Activated CD4-positive, CD25-positive, alpha-beta regulatory T cell treated with anti-CD3 and anti-CD28 coated beads, Interleukin-2, amount 50 U/mL, for 24 hours (primary cell): Measurements from ENCODE around the gene FGF14.
"Not testable (repeated sequence)": the region's sequence is repeated elsewhere in the genome, so short reads cannot be mapped to it uniquely, and the experiment has no call there.

Experiments used
- ATAC-seq, 2 donors: fragments of 150-1000 bp; cut with Tn5 transposase; one replicate each; pipeline ENCODE4 v1.10.0; 2021; ENCODE audit warnings: mild to moderate bottlenecking in 1 of 2, moderate library complexity in 1 of 2

FGF14 gene

GRCh38 chr13:102127153-102127552, 274.7 kb downstream of the FGF14 start:
- no peak for ATAC-seq

- no peak for ATAC-seq
These were observed 279.7 kb downstream of the FGF14 start for GRCh38 chr13:102122147-102122546.

DNA sequence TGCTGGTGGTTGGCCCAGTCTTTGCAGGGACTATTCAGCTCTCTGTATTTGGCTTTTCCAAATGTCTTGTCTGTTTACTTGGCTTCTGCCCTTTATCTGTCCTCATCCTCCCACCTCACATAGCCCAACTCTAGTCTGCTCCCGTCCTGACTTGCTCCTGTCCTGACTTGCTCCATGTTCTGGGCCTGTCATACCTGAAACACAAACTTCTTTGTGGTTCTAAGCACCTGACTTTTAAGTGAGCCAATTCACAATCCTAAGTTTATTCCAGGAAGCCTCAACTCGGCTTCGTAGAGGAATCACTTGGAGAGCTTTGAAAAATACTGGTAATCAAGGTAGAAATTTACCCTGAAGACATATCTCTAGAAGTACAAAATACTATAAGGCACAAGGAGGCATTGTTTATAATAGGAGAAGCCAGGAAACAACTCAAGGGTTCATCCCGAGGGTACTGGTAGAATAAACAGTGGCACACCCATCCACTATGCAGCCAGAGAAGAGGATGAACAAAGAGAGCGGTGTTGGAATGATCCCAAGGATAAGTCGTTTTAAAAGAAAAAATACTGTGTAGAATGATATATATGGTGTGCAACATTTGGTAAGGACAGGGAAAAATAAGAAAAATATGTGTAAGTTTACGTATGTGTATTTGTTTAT, 284.5 kb downstream of the FGF14 start:
- no peak for ATAC-seq

DNA sequence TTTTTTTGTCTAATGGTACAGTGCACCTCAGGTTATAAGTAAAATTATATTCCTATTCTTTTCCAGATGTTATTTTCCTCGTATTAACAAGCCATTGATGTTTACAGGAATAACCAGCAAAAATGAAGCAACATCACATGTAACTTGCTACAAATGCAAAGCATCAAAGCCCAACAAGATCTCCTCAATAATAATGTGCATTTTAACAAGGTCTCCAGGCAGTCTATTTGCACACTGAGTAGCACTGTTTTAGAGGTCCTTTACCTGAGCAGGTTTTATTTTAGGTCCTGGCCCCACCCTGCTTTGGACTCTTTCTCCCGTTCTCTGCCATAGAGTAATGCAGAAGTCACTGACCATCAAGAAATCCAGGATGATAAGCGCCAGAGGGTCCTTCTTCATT, 298.4 kb downstream of the FGF14 start:
- ATAC-seq = no peak

DNA sequence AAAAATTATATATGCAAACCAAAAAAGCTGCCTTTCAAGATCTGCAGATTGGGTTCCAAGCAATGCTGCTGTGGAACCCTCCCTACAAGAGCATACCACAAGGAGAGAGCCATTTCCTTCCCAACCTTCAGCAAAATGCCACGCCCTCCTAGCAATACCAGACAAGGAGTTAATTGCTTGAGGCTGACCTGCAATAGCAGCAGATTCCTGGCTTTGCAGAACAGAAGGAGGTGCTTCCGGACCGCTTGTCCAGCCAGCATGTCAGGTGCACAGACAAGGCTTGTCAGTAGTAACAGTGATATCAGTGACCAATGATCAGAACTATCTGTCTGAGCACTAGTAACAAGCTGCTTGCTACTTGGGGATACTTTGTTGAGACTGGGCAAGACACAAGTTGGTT, 301.6 kb downstream of the FGF14 start:
- ATAC-seq = no peak

GRCh38 chr13:102097708-102098107, 304.1 kb downstream of the FGF14 start:
- ATAC-seq = no peak

- ATAC-seq = not testable (repeated sequence)
These were observed 308.6 kb downstream of the FGF14 start for GRCh38 chr13:102093288-102093687.

GRCh38 chr13:102091231-102091630, 310.6 kb downstream of the FGF14 start:
- no peak for ATAC-seq

DNA sequence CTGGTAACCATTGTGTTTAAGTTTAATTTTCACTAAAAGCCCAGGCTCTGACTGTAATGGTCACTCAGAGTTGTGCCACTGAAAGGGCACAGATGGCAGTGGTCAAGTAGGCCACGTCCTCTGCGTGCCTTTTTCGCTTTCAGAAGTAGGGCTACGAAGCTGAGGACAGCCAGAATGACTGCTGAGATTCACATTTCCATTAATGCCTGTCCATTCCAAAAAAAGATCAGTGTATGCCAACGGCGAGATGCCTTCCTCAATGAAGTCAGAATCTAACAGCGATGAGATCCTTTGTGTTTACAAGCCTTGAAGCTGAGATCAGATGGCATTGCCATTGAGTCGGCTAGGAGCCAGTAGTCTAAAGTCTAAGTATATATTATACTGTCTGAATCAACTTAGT, 311.3 kb downstream of the FGF14 start:
- ATAC-seq = no peak

- ATAC-seq = no peak
These were observed 312.1 kb downstream of the FGF14 start for GRCh38 chr13:102089722-102090121.

GRCh38 chr13:102089177-102089576, 312.7 kb downstream of the FGF14 start:
- no peak for ATAC-seq

GRCh38 chr13:102073251-102073650, 328.6 kb downstream of the FGF14 start:
- no peak for ATAC-seq

DNA sequence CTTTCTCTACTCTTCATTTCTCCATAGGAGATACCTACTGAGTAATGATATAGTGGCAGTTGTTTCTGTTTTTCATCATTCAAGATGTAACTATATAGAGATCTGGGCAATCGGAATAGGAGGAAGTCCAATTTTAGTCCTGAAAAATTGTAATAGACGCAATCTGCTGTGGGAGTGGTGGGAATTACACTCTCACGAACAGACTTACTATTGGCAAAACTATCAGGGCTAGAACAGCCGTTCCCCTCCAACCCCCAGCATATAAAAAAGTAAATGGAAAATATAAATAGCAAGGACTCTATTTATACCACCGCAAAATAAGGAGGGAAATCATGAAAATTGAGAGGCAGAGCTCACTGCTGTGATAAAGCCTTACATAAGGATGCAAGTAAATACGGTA, 330.1 kb downstream of the FGF14 start:
- no peak for ATAC-seq

DNA sequence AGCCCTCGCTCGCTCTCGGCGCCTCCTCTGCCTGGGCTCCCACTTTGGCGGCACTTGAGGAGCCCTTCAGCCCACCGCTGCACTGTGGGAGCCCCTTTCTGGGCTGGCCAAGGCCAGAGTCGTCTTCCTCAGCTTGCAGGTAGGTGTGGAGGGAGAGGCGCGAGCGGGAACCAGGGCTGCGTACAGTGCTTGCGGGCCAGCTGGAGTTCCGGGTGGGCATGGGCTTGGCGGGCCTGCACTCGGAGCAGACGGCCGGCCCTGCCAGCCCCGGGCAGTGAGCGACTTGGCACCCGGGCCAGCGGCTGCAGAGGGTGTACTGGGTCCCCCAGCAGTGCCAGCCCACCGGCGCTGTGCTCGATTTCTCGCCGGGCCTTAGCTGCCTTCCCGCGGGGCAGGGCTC, 333.5 kb downstream of the FGF14 start:
- ATAC-seq = not testable (repeated sequence)

GRCh38 chr13:102055090-102055779, 346.6 kb downstream of the FGF14 start:
- ATAC-seq = no peak

DNA sequence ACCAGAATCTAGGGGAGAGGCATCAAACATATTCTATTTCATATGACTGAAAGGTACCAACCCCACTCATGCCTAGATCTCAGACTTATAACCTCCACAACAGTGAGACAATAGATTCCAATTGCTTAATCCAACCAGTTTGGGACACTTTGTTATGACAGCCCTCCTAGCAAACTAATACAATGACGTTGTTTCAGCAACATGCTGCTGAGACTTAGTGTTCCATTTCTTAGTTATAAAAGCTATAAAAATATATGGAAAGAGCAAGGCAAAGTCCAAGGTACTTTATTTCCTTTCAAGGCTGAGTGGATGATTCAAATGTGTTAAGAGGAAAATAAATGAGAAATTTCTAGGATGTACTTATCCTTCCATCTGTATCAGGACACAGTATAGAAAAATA, 352.0 kb downstream of the FGF14 start:
- ATAC-seq = no peak

DNA sequence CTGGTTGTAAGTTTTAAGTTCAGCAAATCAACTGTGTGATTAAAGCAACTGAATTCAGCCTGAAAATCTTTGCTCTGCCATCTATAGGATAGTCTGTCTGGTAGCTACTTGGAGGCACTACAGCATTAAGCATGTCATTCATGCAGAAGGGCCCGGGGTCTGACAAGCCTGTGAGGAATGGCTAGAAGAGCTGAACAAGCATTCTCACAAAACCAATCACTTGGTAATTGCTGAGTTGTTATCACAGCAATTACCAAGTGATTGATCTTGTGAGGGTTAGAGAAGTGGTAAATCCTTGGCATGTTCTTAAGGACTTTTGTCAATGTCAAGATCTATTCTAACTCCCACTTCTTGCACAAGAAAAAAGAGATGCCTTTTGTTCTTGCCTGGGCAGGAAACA, 356.1 kb downstream of the FGF14 start:
- no peak for ATAC-seq

DNA sequence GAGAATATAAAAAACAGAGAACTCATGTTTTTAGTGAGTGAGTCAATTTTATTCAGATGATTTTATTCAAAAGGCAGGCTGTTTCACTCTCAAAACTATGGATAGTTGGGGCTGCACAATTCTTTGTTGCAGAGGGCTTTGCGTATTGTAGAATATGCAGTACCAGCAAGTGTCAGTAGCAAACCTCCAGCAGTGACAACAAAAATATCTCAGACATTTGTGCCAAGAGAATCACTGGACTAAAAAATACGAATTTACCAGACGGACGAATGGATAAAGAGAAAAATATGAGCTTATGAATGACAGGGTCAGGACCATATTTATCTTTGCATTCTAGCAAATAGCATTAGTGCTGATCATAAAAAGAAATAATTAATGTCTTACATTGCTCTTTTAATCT, 359.1 kb downstream of the FGF14 start:
- ATAC-seq = no peak

DNA sequence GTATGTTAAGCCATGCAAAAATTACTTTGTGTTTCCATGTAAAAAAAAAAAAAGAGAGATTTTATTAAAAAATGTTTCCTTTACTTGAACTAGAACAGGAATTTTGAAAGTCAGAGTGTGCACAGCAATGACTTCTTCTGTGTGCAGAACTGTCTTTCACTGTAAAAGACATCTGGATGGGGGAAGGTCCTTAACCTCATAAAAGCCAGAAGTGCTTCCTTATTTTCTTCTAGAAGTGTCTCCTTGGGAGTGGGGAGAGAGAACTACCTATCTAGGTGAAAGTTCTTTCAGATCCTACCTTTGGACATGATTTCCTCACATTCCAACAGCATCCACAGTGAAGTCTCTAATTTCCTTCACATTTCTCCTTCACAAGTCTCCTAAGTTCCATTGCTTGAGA, 360.3 kb downstream of the FGF14 start:
- ATAC-seq = no peak

DNA sequence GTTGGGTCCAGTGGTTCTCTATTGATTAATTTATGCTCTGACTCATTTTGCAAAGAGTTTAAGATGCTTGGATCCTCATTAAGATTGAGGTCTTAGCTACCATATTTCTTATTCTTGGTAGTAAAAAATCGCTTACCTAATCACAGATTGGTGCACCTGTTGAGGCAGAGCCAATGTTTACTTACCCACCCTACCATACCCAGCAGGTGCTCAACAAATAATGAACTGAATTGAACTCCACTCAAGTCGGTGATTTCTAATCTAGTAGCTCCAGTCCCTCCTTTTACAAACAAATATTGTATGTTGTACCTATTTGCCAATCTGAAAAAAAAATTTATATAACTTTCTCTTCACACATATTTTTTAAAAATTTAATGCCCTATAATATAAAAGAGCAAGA, 361.0 kb downstream of the FGF14 start:
- ATAC-seq = no peak

DNA sequence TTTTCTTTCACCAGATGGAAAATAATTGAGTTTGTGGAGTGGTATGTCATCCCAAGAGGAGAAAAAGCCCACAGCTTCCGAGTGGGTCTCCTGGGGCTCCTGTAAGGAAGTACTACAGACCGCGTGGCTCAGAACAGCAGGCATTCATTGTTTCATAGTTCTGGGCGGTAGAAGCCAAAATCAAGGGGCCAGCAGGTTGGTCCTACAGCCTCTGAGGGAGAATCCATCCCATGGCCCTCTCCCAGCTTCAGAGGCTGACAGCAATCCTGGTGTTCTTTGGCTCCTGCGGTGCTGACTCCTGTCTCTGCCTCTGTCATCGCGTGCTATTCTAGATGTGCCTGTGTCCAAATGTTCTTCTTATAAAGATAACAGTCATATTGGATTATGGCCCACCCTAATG, 362.6 kb downstream of the FGF14 start:
- no peak for ATAC-seq

DNA sequence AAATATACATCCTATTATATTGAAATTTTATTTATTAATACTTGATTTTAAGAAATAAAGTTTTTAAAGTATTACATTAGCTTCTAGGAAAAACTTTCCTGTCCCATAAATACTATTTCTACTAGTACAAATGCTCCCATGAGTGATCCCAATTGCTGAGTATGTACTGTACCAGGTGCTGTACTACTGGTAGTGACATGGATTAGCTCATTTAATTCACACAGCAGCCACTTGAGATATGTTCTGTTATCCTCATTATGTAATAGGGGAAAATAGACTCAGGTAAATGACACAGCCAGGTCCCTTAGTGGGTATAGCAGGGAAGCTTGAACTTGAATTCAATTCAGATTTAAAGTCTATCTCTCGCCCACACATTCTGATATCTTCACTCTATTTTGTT, 363.1 kb downstream of the FGF14 start:
- ATAC-seq = no peak

DNA sequence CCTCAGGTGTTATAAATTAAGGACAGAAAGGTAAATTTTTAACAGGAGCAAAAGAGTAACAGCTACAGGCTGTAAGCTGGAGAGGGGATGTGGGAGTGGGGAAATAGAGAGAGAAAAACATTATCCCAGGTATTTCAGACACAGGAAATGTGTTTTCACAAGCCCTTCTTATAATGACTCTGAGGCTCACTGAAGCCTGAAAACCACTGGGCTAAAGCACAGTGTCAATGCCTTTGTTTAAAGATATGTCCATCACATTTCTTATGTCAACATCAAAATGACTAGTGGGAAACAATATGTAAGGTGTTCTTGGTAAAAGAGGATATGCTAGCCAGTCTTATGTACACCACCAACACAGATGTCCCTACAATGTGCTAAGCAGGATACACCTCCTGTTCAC, 365.9 kb downstream of the FGF14 start:
- ATAC-seq = no peak

DNA sequence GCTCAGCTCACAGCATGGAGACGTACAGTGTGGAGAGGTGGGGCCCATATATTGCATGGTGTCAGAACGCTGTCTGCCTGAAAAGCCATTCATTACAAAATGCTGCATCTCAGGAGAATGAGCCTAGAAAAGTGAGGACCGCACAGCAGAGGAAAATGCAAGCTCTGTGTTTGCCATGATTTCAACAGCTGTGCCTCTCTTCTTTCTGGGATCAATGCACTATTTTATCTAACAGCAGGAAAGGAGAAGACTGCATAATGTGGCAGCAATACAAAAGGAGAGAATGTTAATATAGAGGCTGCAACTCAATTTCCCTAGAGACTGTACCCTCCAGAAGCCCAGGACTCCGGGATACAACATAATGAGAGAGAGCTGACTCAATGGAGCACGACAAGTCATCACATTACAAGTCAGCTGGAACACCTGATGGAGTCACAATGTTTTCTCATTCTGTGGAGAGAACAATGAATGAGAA, 368.0 kb downstream of the FGF14 start:
- ATAC-seq = no peak

DNA sequence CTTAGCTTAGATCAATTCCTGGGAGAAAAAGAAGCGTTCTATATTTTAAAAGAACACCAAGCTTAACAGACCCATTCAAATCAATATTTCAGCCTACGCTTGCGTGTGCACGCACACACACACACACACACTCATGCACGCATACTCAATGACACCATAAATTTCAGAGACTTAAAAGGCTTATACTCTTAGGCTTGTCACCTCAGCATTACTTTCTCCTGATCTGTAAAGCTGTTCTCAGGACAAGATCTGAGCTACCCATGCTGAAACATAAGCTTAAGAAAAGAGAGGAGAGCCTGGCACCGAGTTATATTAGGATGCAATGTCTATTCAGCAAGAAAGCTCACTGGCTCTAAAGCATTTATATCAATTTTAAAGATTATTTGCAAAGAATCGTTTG, 368.5 kb downstream of the FGF14 start:
- ATAC-seq = no peak
